Smooth muscle cell (in vitro differentiated cells): ENCODE data around the gene CAMK4. TPM values are rescaled to one million over a fixed set of nuclear protein-coding genes. Genes with fewer than 3 reads are reported as not detected.
A peak's percentile ranks its signal among the peaks of the same experiment; 100 is the strongest.

Experiments used
- DNase-seq: peaks from one replicate; lab custom pipeline; 2025; ENCODE audit not compliant: unreplicated experiment; lab: John Stamatoyannopoulos, UW
- H2AFZ ChIP-seq: fragments of 200-600 bp; sonication (generic); 2 replicates; pipeline ENCODE4 v1.6.0; 2016; ENCODE audit warnings: antibody characterized with exemption, low read depth, mild to moderate bottlenecking
- H3F3A ChIP-seq: fragments of 200-600 bp; sonication (generic); 2 replicates; pipeline ENCODE4 v1.6.0; 2017; ENCODE audit warnings: antibody characterized with exemption, low read depth
- H3K27ac ChIP-seq: fragments of 200-600 bp; sonication (generic); 2 replicates; pipeline ENCODE4 v1.5.1; 2016; ENCODE audit warnings: low read depth, mild to moderate bottlenecking
- H3K27me3 ChIP-seq: fragments of 200-600 bp; sonication (generic); 2 replicates; pipeline ENCODE4 v1.6.1; 2016; ENCODE audit warnings: low read depth, mild to moderate bottlenecking
- H3K36me3 ChIP-seq: fragments of 200-600 bp; sonication (generic); 2 replicates; pipeline ENCODE4 v1.5.1; 2016; ENCODE audit warnings: low read depth
- H3K4me1 ChIP-seq: fragments of 200-600 bp; sonication (generic); 2 replicates; pipeline ENCODE4 v1.5.1; 2016; ENCODE audit warnings: low read depth
- H3K4me2 ChIP-seq: fragments of 200-600 bp; sonication (generic); 2 replicates; pipeline ENCODE4 v1.6.0; 2016; ENCODE audit warnings: mild to moderate bottlenecking
- H3K4me3 ChIP-seq: fragments of 200-600 bp; sonication (generic); 2 replicates; pipeline ENCODE4 v1.5.1; 2016; ENCODE audit warnings: mild to moderate bottlenecking
- H3K79me2 ChIP-seq: fragments of 200-600 bp; sonication (generic); 2 replicates; pipeline ENCODE4 v1.6.0; 2016; ENCODE audit warnings: low read depth, mild to moderate bottlenecking
- H3K9ac ChIP-seq: fragments of 200-600 bp; sonication (generic); 2 replicates; pipeline ENCODE4 v1.6.0; 2016; ENCODE audit warnings: low read depth
- H3K9me3 ChIP-seq: fragments of 200-600 bp; sonication (generic); replicated peaks from 2 replicates; pipeline ENCODE4 v1.5.1; 2016; ENCODE audit warnings: low read depth
- H4K20me1 ChIP-seq: fragments of 200-600 bp; sonication (generic); 2 replicates; pipeline ENCODE4 v1.6.0; 2016; ENCODE audit warnings: low read depth
- CTCF ChIP-seq: fragments of 200-600 bp; sonication (generic); IDR thresholded peaks from 2 replicates; pipeline ENCODE4 v1.5.1; 2017; ENCODE audit warnings: borderline replicate concordance, mild to moderate bottlenecking, antibody characterized with exemption; ENCODE audit not compliant: insufficient read depth, poor library complexity, severe bottlenecking
- WGBS: methylation state at CpG from one replicate; pipeline ENCODE4 v1.1.7; 2016; ENCODE audit warnings: low lambda C conversion rate; 5-methylcytosine and 5-hydroxymethylcytosine counted together
- polyA plus RNA-seq: library from polyadenylated mRNA; unstranded; fragments of >200 nt; fragmentation: Nextera tagmentation; extraction: Ambion mirVana; gene quantifications from 2 replicates; pipeline ENCODE4 v1.2.1, GENCODE V29; 2016
- total RNA-seq: library from RNA; depleted of rRNA; stranded (reverse); fragments of >200 nt; gene quantifications from 2 replicates; pipeline ENCODE4 v1.2.3, GENCODE V29; 2014

Gene CAMK4
- total and polyA plus RNA-seq, 2 experiments from 2014 or later, result 1.1 to 3.6 TPM

- H3K27me3 ChIP-seq, result no peaks in the 10 kb centered on the region
Measured at GRCh38 chr5:111520908-111521307, 296.7 kb downstream of the CAMK4 start.

GRCh38 chr5:111528056-111528455, 303.9 kb downstream of the CAMK4 start:
- H3K36me3 ChIP-seq, result no peaks in the 10 kb centered on the region
- H4K20me1 ChIP-seq, result no peaks in the 10 kb centered on the region
- TF ChIP-seq CTCF, result no peak
- H2AFZ ChIP-seq, result no peak overlapping the region
- H3K27me3 ChIP-seq, result no peaks in the 10 kb centered on the region
- no peak overlapping the region for H3K4me2 ChIP-seq
- H3F3A ChIP-seq, result no peaks in the 10 kb centered on the region
- WGBS, result 95% methylated on average over 3 of the region's 3 CpGs
- no peak overlapping the region for H3K9ac ChIP-seq
- no peaks in the 10 kb centered on the region for H3K79me2 ChIP-seq
- DNase-seq, result no peak
- no peaks in the 10 kb centered on the region for H3K4me1 ChIP-seq
- H3K9me3 ChIP-seq, result no peaks in the 10 kb centered on the region
- no peak overlapping the region for H3K27ac ChIP-seq
- no peak overlapping the region for H3K4me3 ChIP-seq

More at GRCh38 chr5:111520908-111521307, 296.7 kb downstream of the CAMK4 start:
- Histone ChIP-seq H3K9ac (no peak overlapping the region), H3K27ac (no peak overlapping the region), H3F3A (no peaks in the 10 kb centered on the region), H4K20me1 (no peaks in the 10 kb centered on the region), H3K4me2 (no peak overlapping the region), H2AFZ (no peak overlapping the region), H3K9me3 (no peaks in the 10 kb centered on the region), H3K36me3 (no peaks in the 10 kb centered on the region), H3K79me2 (no peaks in the 10 kb centered on the region), H3K4me3 (no peak overlapping the region), H3K4me1 (peaks cover 4% of the 10 kb centered on the region)
- TF ChIP-seq CTCF, result no peak
- no peak for DNase-seq
- 85% methylated on average over 3 of the region's 3 CpGs for WGBS

DNA sequence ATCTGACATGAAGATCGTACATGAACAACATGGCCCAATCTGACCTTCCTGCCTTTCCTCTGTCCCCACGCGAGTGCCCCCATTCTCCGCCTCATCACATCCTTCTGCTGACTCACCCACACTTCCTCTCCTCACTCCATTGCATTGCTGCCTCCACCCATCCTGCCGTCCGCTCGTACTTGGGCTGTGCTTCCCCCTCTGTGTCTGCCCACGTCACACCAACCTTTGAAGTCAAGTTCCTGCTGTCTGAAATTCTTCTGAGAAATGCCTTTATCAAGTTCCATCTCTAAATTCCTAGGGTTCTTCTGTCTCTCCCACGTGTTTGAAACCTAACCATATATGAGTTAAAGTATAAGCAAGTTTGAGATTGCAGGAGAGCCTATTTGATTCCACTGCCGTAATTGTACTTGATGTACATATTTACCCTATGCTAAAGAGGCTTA, 306.1 kb downstream of the CAMK4 start:
- Histone ChIP-seq H3K27me3 (no peaks in the 10 kb centered on the region), H3K36me3 (no peaks in the 10 kb centered on the region), H3K4me3 (no peak overlapping the region), H4K20me1 (no peaks in the 10 kb centered on the region), H3K27ac (peak overlapping the region; percentile 83), H3K9ac (no peak overlapping the region), H3K4me1 (no peaks in the 10 kb centered on the region), H3K9me3 (no peaks in the 10 kb centered on the region), H3K4me2 (peak overlapping the region; percentile 22), H2AFZ (peak overlapping the region; percentile 64), H3K79me2 (no peaks in the 10 kb centered on the region), H3F3A (no peaks in the 10 kb centered on the region)
- TF ChIP-seq CTCF, result no peak
- no peak for DNase-seq
- 25% methylated on average over 10 of the region's 10 CpGs for WGBS

DNA sequence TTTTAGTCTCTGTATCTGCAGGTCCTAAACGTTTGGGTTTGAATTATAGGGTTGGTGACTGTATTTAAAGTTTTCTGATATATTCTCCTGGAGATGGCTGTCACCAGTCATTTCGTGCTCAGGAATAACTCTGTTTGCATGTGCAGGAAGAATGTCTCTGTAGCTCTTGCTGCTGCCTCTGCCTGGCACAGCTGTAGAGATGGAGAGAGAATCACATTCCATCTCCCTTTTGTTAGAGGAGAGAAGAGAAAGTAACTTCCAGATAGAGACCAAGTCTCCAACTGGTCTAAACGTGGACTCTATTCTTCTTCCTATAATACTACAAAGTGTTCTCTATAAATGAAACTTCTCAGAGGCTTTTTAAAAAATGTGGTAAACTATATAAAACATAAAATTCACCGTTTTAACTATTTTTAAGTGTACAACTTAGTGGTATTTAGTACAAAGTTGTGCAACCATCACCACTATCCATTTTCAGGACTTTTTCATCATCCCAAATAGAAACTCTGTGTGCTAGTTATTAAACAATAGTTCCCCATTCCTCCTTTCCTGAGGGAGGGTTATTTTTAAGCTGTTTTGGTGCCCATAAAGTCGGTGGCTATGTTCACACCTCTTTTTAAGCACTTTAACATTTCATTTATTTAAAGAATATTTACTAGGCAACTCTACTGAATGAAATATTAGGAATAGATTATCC, 308.9 kb downstream of the CAMK4 start:
- no peaks in the 10 kb centered on the region for H4K20me1 ChIP-seq
- H3K27ac ChIP-seq, result no peak overlapping the region
- H3K4me1 ChIP-seq, result no peaks in the 10 kb centered on the region
- no peak overlapping the region for H3K9ac ChIP-seq
- 76% methylated on average over 5 of the region's 5 CpGs for WGBS
- H3F3A ChIP-seq, result no peaks in the 10 kb centered on the region
- peak overlapping the region; percentile 50 for H2AFZ ChIP-seq
- H3K4me2 ChIP-seq, result no peak overlapping the region
- H3K79me2 ChIP-seq, result no peaks in the 10 kb centered on the region
- H3K36me3 ChIP-seq, result no peaks in the 10 kb centered on the region
- no peak overlapping the region for H3K4me3 ChIP-seq
- TF ChIP-seq CTCF, result no peak
- no peak for DNase-seq
- H3K27me3 ChIP-seq, result no peaks in the 10 kb centered on the region
- H3K9me3 ChIP-seq, result no peaks in the 10 kb centered on the region
